CD4-positive, CD25-positive, alpha-beta regulatory T cell (primary cell): ENCODE data around the gene TMEM37. TPM values are rescaled to one million over a fixed set of nuclear protein-coding genes. Genes with fewer than 3 reads are reported as not detected.

Source experiments
- ATAC-seq, 2 donors: fragments of 150-1000 bp; cut with Tn5 transposase; one replicate each; pipeline ENCODE4 v1.10.0; 2021; ENCODE audit warnings: low read depth in 2 of 2, moderate number of reproducible peaks in 2 of 2, moderate library complexity in 1 of 2
- DNase-seq, 3 donors: peaks; one replicate each; pipeline versions ENCODE4 v3.0.0 to v3.0.0-alpha.2; 2012 to 2022; ENCODE audit warnings: mixed read lengths in 1 of 3
- H3K27ac ChIP-seq: one replicate; pipeline ENCODE4 v1.7.0; 2013; ENCODE audit warnings: mild to moderate bottlenecking, low read length; ENCODE audit not compliant: insufficient read depth, poor library complexity, severe bottlenecking
- H3K27me3 ChIP-seq: one replicate; pipeline ENCODE4 v1.7.0; 2013; ENCODE audit warnings: low read length; ENCODE audit not compliant: control insufficient read depth, insufficient read depth
- H3K36me3 ChIP-seq: one replicate; pipeline ENCODE4 v1.7.0; 2013; ENCODE audit warnings: mild to moderate bottlenecking, low read length, moderate library complexity; ENCODE audit not compliant: control insufficient read depth, insufficient read depth
- H3K4me1 ChIP-seq: 2 replicates; pipeline ENCODE4 v1.7.0; 2013; ENCODE audit warnings: mild to moderate bottlenecking, low read length; ENCODE audit not compliant: insufficient read depth, control insufficient read depth, poor library complexity, severe bottlenecking
- H3K4me3 ChIP-seq: one replicate; pipeline ENCODE4 v1.7.0; 2013; ENCODE audit warnings: low read depth, mild to moderate bottlenecking, low read length, moderate library complexity
- H3K9me3 ChIP-seq, 2 experiments: 1 replicate in 1 of 2; 2 replicates in 1 of 2; pipeline ENCODE4 v1.7.0; 2013; ENCODE audit warnings: low read length in 2 of 2, mild to moderate bottlenecking in 1 of 2, moderate library complexity in 1 of 2; ENCODE audit not compliant: control insufficient read depth in 2 of 2
- H3K27ac Mint-ChIP-seq, 3 donors: one replicate each; pipeline ENCODE4 v1.8.0; 2020 to 2022; ENCODE audit warnings: mild to moderate bottlenecking in 3 of 3, mixed read lengths in 3 of 3, moderate library complexity in 2 of 3
- H3K27me3 Mint-ChIP-seq: one replicate; pipeline ENCODE4 v1.8.0; 2022; ENCODE audit warnings: mild to moderate bottlenecking, mixed read lengths
- H3K36me3 Mint-ChIP-seq: one replicate; pipeline ENCODE4 v1.8.0; 2020; ENCODE audit warnings: mixed read lengths
- H3K4me1 Mint-ChIP-seq, 4 donors: one replicate each; pipeline ENCODE4 v1.8.0; 2020 to 2022; ENCODE audit warnings: mixed read lengths in 4 of 4, mild to moderate bottlenecking in 1 of 4
- H3K4me3 Mint-ChIP-seq, 4 donors: one replicate each; pipeline ENCODE4 v1.8.0; 2020 to 2022; ENCODE audit warnings: mild to moderate bottlenecking in 4 of 4, mixed read lengths in 4 of 4, moderate library complexity in 3 of 4
- H3K9me3 Mint-ChIP-seq, 7 donors: one replicate each; pipeline ENCODE4 v1.8.0; 2020 to 2022; ENCODE audit warnings: mixed read lengths in 7 of 7, mild to moderate bottlenecking in 3 of 7, moderate library complexity in 2 of 7
- polyA plus RNA-seq, 4 donors: library from polyadenylated mRNA; unstranded; fragments of 300-500 nt; fragmentation: Illumina TruSeq; gene quantifications; one replicate each; pipeline ENCODE4 v1.2.3, GENCODE V29; 2021
- total RNA-seq: library from RNA; stranded (reverse); gene quantifications from one replicate; pipeline ENCODE4 v1.2.3, GENCODE V29; 2022

Gene TMEM37
- total and polyA plus RNA-seq, 5 donors from 2014 or later = 0.19 TPM; not detected in 4

GRCh38 chr2:119466373-119466772 is 34.7 kb downstream of the TMEM37 start:
- Histone ChIP-seq H3K9me3 (no peaks in the 10 kb centered on the region), H3K4me1 (no peaks in the 10 kb centered on the region), H3K4me3 (no peak overlapping the region), H3K27ac (no peak overlapping the region), H3K27me3 (no peaks in the 10 kb centered on the region), H3K36me3 (no peaks in the 10 kb centered on the region)
- Mint-ChIP-seq H3K4me3 (no peak overlapping the region), H3K27me3 (peaks cover 11% of the 10 kb centered on the region), H3K27ac (no peak overlapping the region), H3K36me3 (no peaks in the 10 kb centered on the region), H3K9me3 (no peaks in the 10 kb centered on the region), H3K4me1 (no peaks in the 10 kb centered on the region)
- no peak for ATAC-seq
- no peak for DNase-seq

DNA sequence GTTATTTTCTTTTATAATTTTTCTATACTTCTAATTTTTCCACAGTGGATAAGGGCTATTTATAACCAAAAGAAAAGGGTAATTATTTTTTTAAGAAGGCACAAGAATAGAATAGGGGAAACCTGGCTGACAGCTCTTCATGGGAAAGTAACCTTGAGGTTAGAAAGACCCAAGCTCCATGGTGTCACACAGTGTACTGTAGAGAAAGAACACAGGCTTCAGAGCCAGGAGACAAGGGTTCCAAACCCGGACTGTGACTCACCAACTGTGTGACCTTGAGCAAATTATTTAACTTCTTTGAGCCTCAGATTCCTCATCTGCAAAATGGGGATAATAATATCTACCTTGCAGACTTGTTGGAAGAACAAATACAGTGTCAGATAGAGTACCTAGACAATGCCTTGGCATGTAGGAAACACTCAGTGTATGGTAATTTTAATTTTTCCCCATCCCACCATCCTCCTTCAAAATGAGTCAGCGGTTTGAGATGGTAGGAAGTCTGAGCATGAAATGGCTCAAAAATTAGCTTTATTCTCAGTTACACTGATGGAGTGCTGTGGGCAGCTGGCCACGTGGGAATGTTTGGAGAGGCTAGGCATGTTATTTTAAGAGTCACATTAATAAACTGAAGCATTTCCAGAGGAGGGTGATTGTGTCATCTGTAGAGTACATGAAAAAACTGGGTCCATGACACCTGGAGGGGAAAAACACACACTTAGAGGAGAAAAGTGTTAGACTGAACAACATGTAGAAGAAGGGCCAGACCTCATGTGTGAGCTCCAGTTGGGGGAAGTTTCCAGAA is 36.7 kb downstream of the TMEM37 start:
- no peak overlapping the region for H3K27ac Mint-ChIP-seq
- DNase-seq (no peak), ATAC-seq (no peak)
- no peaks in the 10 kb centered on the region for H3K9me3 Mint-ChIP-seq
- H3K4me3 ChIP-seq = no peak overlapping the region
- no peaks in the 10 kb centered on the region for H3K4me1 ChIP-seq
- H3K9me3 ChIP-seq = no peaks in the 10 kb centered on the region
- no peaks in the 10 kb centered on the region for H3K36me3 ChIP-seq
- no peak overlapping the region for H3K4me3 Mint-ChIP-seq
- no peak overlapping the region for H3K27ac ChIP-seq
- no peaks in the 10 kb centered on the region for H3K36me3 Mint-ChIP-seq
- no peaks in the 10 kb centered on the region for H3K4me1 Mint-ChIP-seq
- peaks cover 11% of the 10 kb centered on the region for H3K27me3 Mint-ChIP-seq
- H3K27me3 ChIP-seq = no peaks in the 10 kb centered on the region

DNA sequence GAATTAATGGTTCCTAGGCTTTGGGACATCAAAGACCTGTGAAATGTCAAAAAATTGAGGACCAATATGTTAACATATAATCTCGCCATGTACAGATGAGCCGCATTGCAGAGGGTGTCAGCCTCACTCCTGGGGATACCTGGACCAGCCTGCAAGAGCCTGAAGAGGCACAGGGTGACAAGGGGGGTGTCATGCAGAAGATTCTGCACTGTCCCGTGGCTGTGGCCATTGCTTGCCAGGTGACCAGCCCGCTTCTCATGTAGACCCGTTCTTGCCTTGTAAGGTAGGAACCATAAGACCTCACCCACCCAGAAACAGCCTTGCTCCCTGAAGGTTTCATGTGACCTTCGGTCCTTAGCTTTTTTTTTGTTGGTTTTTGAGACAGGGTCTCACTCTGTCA is 37.5 kb downstream of the TMEM37 start:
- Histone ChIP-seq H3K4me3 (no peak overlapping the region), H3K27me3 (no peaks in the 10 kb centered on the region), H3K9me3 (no peaks in the 10 kb centered on the region), H3K36me3 (no peaks in the 10 kb centered on the region), H3K4me1 (no peaks in the 10 kb centered on the region), H3K27ac (no peak overlapping the region)
- Mint-ChIP-seq H3K27me3 (peaks cover 9% of the 10 kb centered on the region), H3K36me3 (no peaks in the 10 kb centered on the region), H3K9me3 (peaks cover 0 to 2% (median 0%) of the 10 kb centered on the region in 7 donors), H3K4me3 (no peak overlapping the region), H3K27ac (no peak overlapping the region), H3K4me1 (no peaks in the 10 kb centered on the region)
- DNase-seq (no peak), ATAC-seq (no peak)

GRCh38 chr2:119469661-119470297 is 38.1 kb downstream of the TMEM37 start:
- no peaks in the 10 kb centered on the region for H3K4me1 Mint-ChIP-seq
- H3K36me3 Mint-ChIP-seq = no peaks in the 10 kb centered on the region
- Histone ChIP-seq H3K4me1 (no peaks in the 10 kb centered on the region), H3K36me3 (no peaks in the 10 kb centered on the region), H3K4me3 (no peak overlapping the region), H3K9me3 (no peaks in the 10 kb centered on the region), H3K27me3 (no peaks in the 10 kb centered on the region), H3K27ac (no peak overlapping the region)
- ATAC-seq (no peak), DNase-seq (no peak)
- H3K4me3 Mint-ChIP-seq = no peak overlapping the region
- no peak overlapping the region for H3K27ac Mint-ChIP-seq
- H3K9me3 Mint-ChIP-seq = peaks cover 0 to 2% (median 0%) of the 10 kb centered on the region in 7 donors
- peaks cover 5% of the 10 kb centered on the region for H3K27me3 Mint-ChIP-seq

DNA sequence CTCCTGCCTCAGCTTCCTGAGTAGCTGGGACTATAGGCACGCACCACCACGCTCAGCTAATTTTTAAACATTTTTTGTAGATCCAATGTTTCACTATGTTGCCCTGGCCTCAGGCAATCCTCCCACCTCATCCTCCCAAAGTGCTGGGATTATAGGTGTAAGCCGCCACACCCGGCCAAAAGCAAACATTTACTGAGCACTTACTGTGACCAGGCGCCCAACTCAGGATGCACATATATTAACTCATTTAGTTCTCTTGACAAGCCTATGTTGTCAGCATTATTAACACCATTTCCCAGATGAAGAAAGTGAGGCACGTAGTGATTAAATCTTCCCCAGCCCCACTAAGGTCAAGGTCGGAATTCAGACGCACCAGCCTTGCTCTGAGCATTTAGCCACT is 41.1 kb downstream of the TMEM37 start:
- Histone ChIP-seq H3K4me3 (no peak overlapping the region), H3K9me3 (no peaks in the 10 kb centered on the region), H3K4me1 (no peaks in the 10 kb centered on the region), H3K27me3 (no peaks in the 10 kb centered on the region), H3K27ac (no peak overlapping the region), H3K36me3 (no peaks in the 10 kb centered on the region)
- no peaks in the 10 kb centered on the region for H3K4me1 Mint-ChIP-seq
- H3K36me3 Mint-ChIP-seq = no peaks in the 10 kb centered on the region
- DNase-seq (no peak), ATAC-seq (no peak)
- H3K4me3 Mint-ChIP-seq = no peak overlapping the region
- peaks cover 0 to 2% (median 0%) of the 10 kb centered on the region in 7 donors for H3K9me3 Mint-ChIP-seq
- peaks cover 5% of the 10 kb centered on the region for H3K27me3 Mint-ChIP-seq
- H3K27ac Mint-ChIP-seq = no peak overlapping the region

DNA sequence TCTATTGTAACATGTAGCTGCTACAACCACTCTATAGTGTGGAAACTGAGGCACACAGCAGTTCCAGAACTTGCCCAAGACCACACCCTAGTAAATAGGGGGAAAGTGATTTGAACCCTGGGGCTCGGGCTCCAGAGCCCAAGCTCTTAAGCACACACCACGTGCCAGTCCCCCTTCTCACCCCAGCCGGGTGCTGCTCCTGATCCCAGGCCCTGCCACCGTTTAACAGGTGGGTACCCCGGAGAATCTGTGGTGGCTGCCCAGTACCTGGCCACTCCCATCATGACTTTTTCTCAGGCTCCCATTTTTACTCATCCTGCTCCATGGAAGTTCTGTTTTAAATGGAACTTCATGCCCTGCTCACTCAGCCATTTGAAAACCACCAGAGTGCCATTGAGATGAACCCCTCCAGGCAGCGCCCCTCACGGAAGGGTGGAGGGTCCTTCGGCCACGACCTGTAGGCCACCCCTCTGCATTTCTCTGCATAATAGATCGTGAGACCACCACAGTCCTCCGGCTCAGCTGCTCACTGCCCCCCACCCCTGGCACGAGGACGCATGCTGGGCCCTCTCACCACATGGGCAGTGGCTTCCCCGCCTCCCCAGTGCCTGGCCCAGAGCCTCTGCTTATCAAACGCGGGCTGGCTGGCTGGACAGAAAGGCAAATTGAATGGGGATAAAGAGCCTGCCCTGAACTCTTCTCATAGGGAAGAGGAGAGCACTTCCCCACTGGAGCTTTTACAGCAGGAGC is 42.1 kb downstream of the TMEM37 start:
- no peak overlapping the region for H3K4me3 Mint-ChIP-seq
- no peak overlapping the region for H3K27ac Mint-ChIP-seq
- ATAC-seq (no peak), DNase-seq (no peak)
- H3K27me3 Mint-ChIP-seq = no peaks in the 10 kb centered on the region
- H3K9me3 ChIP-seq = no peaks in the 10 kb centered on the region
- H3K4me1 Mint-ChIP-seq = no peaks in the 10 kb centered on the region
- no peak overlapping the region for H3K27ac ChIP-seq
- H3K27me3 ChIP-seq = no peaks in the 10 kb centered on the region
- no peaks in the 10 kb centered on the region for H3K36me3 Mint-ChIP-seq
- no peak overlapping the region for H3K4me3 ChIP-seq
- peaks cover 0 to 2% (median 0%) of the 10 kb centered on the region in 7 donors for H3K9me3 Mint-ChIP-seq
- no peaks in the 10 kb centered on the region for H3K36me3 ChIP-seq
- no peaks in the 10 kb centered on the region for H3K4me1 ChIP-seq

GRCh38 chr2:119474371-119475224 is 42.9 kb downstream of the TMEM37 start:
- Histone ChIP-seq H3K9me3 (no peaks in the 10 kb centered on the region), H3K27ac (no peak overlapping the region), H3K4me3 (no peak overlapping the region), H3K36me3 (no peaks in the 10 kb centered on the region), H3K4me1 (no peaks in the 10 kb centered on the region), H3K27me3 (no peaks in the 10 kb centered on the region)
- H3K4me1 Mint-ChIP-seq = no peaks in the 10 kb centered on the region
- ATAC-seq (no peak), DNase-seq (no peak)
- H3K4me3 Mint-ChIP-seq = no peak overlapping the region
- H3K27me3 Mint-ChIP-seq = no peaks in the 10 kb centered on the region
- H3K36me3 Mint-ChIP-seq = no peaks in the 10 kb centered on the region
- H3K27ac Mint-ChIP-seq = no peak overlapping the region
- peaks cover 0 to 2% (median 0%) of the 10 kb centered on the region in 7 donors for H3K9me3 Mint-ChIP-seq
